HG03280 (cell line): ENCODE data around the gene SPO11.
"Not testable (repeated sequence)": the region's sequence is repeated elsewhere in the genome, so short reads cannot be mapped to it uniquely, and the experiment has no call there.

ENCODE experiments used
- ATAC-seq: cut with Tn5 transposase; IDR thresholded peaks from one replicate; pipeline ENCODE4 v1.9.1; 2021; ENCODE audit warnings: mild to moderate bottlenecking, moderate library complexity; ENCODE audit not compliant: unreplicated experiment

The SPO11 gene

GRCh38 chr20:57332105-57333089, 2.8 kb downstream of the SPO11 start:
- no peak for ATAC-seq

- no peak for ATAC-seq
These were observed 5.8 kb downstream of the SPO11 start for GRCh38 chr20:57335392-57335791.

- ATAC-seq: no peak
These were observed 12.1 kb downstream of the SPO11 start for GRCh38 chr20:57341663-57342062.

GRCh38 chr20:57342829-57343228, 13.2 kb downstream of the SPO11 start:
- no peak for ATAC-seq

- no peak for ATAC-seq
These were observed 16.9 kb downstream of the SPO11 start for GRCh38 chr20:57346477-57346876.

- ATAC-seq: no peak
These were observed 17.8 kb downstream of the SPO11 start for GRCh38 chr20:57347393-57347792.

GRCh38 chr20:57348200-57348921, 18.8 kb downstream of the SPO11 start:
- ATAC-seq: not testable (repeated sequence)

- not testable (repeated sequence) for ATAC-seq
These were observed 19.4 kb downstream of the SPO11 start for GRCh38 chr20:57348922-57349574.

- no peak for ATAC-seq
These were observed 20.6 kb downstream of the SPO11 start for GRCh38 chr20:57350081-57350710.

- ATAC-seq: not testable (repeated sequence)
These were observed 21.1 kb downstream of the SPO11 start for GRCh38 chr20:57350726-57351041.

- ATAC-seq: peak; percentile 74
These were observed 21.6 kb downstream of the SPO11 start, which contains the start of gene RAE1 for GRCh38 chr20:57351042-57351783. TSS of gene RAE1 (plus strand) at chr20:57351255. CDS start at chr20:57354039, 2,784 bp downstream.

- no peak for ATAC-seq
These were observed 22.7 kb downstream of the SPO11 start for GRCh38 chr20:57352305-57352704.

GRCh38 chr20:57353351-57353750, 23.7 kb downstream of the SPO11 start:
- ATAC-seq: no peak

- ATAC-seq: no peak
These were observed 31.9 kb downstream of the SPO11 start for GRCh38 chr20:57361517-57361916.

- ATAC-seq: no peak
These were observed 34.8 kb downstream of the SPO11 start for GRCh38 chr20:57364451-57364850.

- ATAC-seq: no peak
These were observed 40.0 kb downstream of the SPO11 start for GRCh38 chr20:57369596-57369995.

- no peak for ATAC-seq
These were observed 40.7 kb downstream of the SPO11 start for GRCh38 chr20:57370316-57370715.

- ATAC-seq: no peak
These were observed 41.8 kb downstream of the SPO11 start for GRCh38 chr20:57371363-57371762.

GRCh38 chr20:57372157-57372556, 42.6 kb downstream of the SPO11 start:
- no peak for ATAC-seq
